WTC11 (cell line): ENCODE results near the gene PVALB. TPM values are rescaled to one million over a fixed set of nuclear protein-coding genes. Genes with fewer than 3 reads are reported as not detected.
A peak's percentile ranks its signal among the peaks of the same experiment; 100 is the strongest.

ENCODE experiments used
- ATAC-seq: fragments of 200-7000 bp; cut with Tn5 transposase; 2 replicates; pipeline ENCODE4 v1.10.0; 2021; ENCODE audit warnings: mild to moderate bottlenecking, moderate library complexity
- CTCF ChIA-PET: fragments of 300-600 bp; sonication (Branson Sonifier 250); formaldehyde crosslinking; loops from one replicate; lab custom pipeline; 2021; ENCODE audit warnings: antibody characterized with exemption; lab: Charles Lee
- POLR2A ChIA-PET: fragments of 350-600 bp; sonication (Branson Sonifier 250); formaldehyde crosslinking; loops from one replicate; lab custom pipeline; 2021; ENCODE audit warnings: antibody characterized with exemption; lab: Charles Lee
- DNase-seq: peaks from one replicate; pipeline ENCODE4 v3.0.0; 2021; ENCODE audit warnings: low spot score
- H3K27ac Mint-ChIP-seq: 2 replicates; pipeline ENCODE4 v1.8.0; 2021; ENCODE audit warnings: mixed read lengths
- H3K27me3 Mint-ChIP-seq: 2 replicates; pipeline ENCODE4 v1.8.0; 2021; ENCODE audit warnings: low read depth, mild to moderate bottlenecking, moderate library complexity, mixed read lengths
- H3K36me3 Mint-ChIP-seq: 2 replicates; pipeline ENCODE4 v1.8.0; 2021; ENCODE audit warnings: mixed read lengths
- H3K4me1 Mint-ChIP-seq: 2 replicates; pipeline ENCODE4 v1.8.0; 2022; ENCODE audit warnings: mixed read lengths
- H3K4me3 Mint-ChIP-seq: 2 replicates; pipeline ENCODE4 v1.8.0; 2021; ENCODE audit warnings: mild to moderate bottlenecking, moderate library complexity, mixed read lengths
- H3K9me3 Mint-ChIP-seq: 2 replicates; pipeline ENCODE4 v1.8.0; 2021; ENCODE audit warnings: mixed read lengths
- ATF6 ChIP-seq: sonication (generic); formaldehyde crosslinking; IDR thresholded peaks from 2 replicates; pipeline ENCODE4 v1.8.1; 2023; ENCODE audit warnings: mild to moderate bottlenecking, missing genetic modification reagents
- CTCF ChIP-seq: fragments of 200-600 bp; IDR thresholded peaks from 2 replicates; pipeline ENCODE4 v1.8.0; 2022; ENCODE audit warnings: antibody characterized with exemption
- EMX1 ChIP-seq: fragments of 250-450 bp; sonication (Bioruptor Pico); IDR thresholded peaks from 2 replicates; pipeline ENCODE4 v1.8.0; 2021; ENCODE audit warnings: mild to moderate bottlenecking
- ESRRA ChIP-seq: sonication (generic); formaldehyde crosslinking; IDR thresholded peaks from 2 replicates; pipeline ENCODE4 v1.8.1; 2022; ENCODE audit warnings: mild to moderate bottlenecking, missing genetic modification reagents, borderline replicate concordance
- FOXJ3 ChIP-seq: sonication (generic); formaldehyde crosslinking; IDR thresholded peaks from 2 replicates; pipeline ENCODE4 v1.9.0; 2021; ENCODE audit warnings: missing genetic modification reagents, mild to moderate bottlenecking, borderline replicate concordance
- FOXP4 ChIP-seq: sonication (generic); formaldehyde crosslinking; IDR thresholded peaks from 2 replicates; pipeline ENCODE4 v1.8.0; 2022; ENCODE audit warnings: mild to moderate bottlenecking, missing genetic modification reagents
- MLX ChIP-seq: sonication (generic); formaldehyde crosslinking; IDR thresholded peaks from 2 replicates; pipeline ENCODE4 v1.8.1; 2023; ENCODE audit warnings: mild to moderate bottlenecking, missing genetic modification reagents, moderate library complexity
- NR2C2 ChIP-seq: sonication (generic); formaldehyde crosslinking; IDR thresholded peaks from 2 replicates; pipeline ENCODE4 v1.8.0; 2022; ENCODE audit warnings: mild to moderate bottlenecking, missing genetic modification reagents
- ZBTB43 ChIP-seq: sonication (generic); formaldehyde crosslinking; IDR thresholded peaks from 2 replicates; pipeline ENCODE4 v1.8.1; 2023; ENCODE audit warnings: mild to moderate bottlenecking, missing genetic modification reagents
- ZNF219 ChIP-seq: sonication (generic); formaldehyde crosslinking; IDR thresholded peaks from 2 replicates; pipeline ENCODE4 v1.8.0; 2023; ENCODE audit warnings: missing genetic modification reagents, mild to moderate bottlenecking, borderline replicate concordance
- ZNF232 ChIP-seq: sonication (generic); formaldehyde crosslinking; IDR thresholded peaks from 2 replicates; pipeline ENCODE4 v1.8.0; 2022; ENCODE audit warnings: mild to moderate bottlenecking, missing genetic modification reagents
- ZNF317 ChIP-seq: sonication (generic); formaldehyde crosslinking; IDR thresholded peaks from 2 replicates; pipeline ENCODE4 v1.8.1; 2023; ENCODE audit warnings: low read depth, mild to moderate bottlenecking, moderate library complexity, missing genetic modification reagents, borderline replicate concordance
- ZNF396 ChIP-seq: fragments of 250-450 bp; sonication (Bioruptor Pico); IDR thresholded peaks from 2 replicates; pipeline ENCODE4 v1.8.0; 2021; ENCODE audit warnings: mild to moderate bottlenecking, moderate library complexity, borderline replicate concordance
- total RNA-seq: library from RNA; stranded (reverse); gene quantifications from 3 replicates; pipeline ENCODE4 v1.2.3, GENCODE V29; 2021

The PVALB gene
- total RNA-seq, 1 experiment from 2014 or later: 2.7 TPM

GRCh38 chr22:36760786-36761185 is 56.0 kb downstream of the PVALB start (continued):
- no peak for TF ChIP-seq ZBTB43 (CRISPR knock-in tag)
- TF ChIP-seq FOXJ3 (CRISPR knock-in tag): no peak
- TF ChIP-seq, all 79 proteins: peak for 0

- TF ChIP-seq ESRRA: no peak
- TF ChIP-seq ZNF219 (CRISPR knock-in tag): no peak
- TF ChIP-seq ZNF317 (CRISPR knock-in tag): no peak
- TF ChIP-seq FOXJ3 (CRISPR knock-in tag): no peak
- no peak for TF ChIP-seq EMX1
- TF ChIP-seq MLX (CRISPR knock-in tag): no peak
- POLR2A ChIA-PET: no interaction called here
- no peak for ATAC-seq
- H3K4me3 Mint-ChIP-seq: no peak overlapping the region
- H3K9me3 Mint-ChIP-seq: no peaks in the 10 kb centered on the region
- CTCF ChIA-PET: interaction anchor here (1.1 to 1.5 kb wide), 2 partner anchors 96 to 190 kb away, joined by 3 to 5 read pairs; no protein-coding TSS in a partner anchor
- H3K27ac Mint-ChIP-seq: no peak overlapping the region
- H3K27me3 Mint-ChIP-seq: no peaks in the 10 kb centered on the region
- peaks cover 14% of the 10 kb centered on the region for H3K36me3 Mint-ChIP-seq
- no peaks in the 10 kb centered on the region for H3K4me1 Mint-ChIP-seq
- DNase-seq: no peak
These were observed 57.2 kb downstream of the PVALB start for GRCh38 chr22:36759481-36760159.

- ChIA-PET CTCF (interaction anchor here (1.0 to 3.8 kb wide), 4 partner anchors 14 to 173 kb away, joined by 3 to 58 read pairs (median 15); partner anchors contain the start of gene IFT27), POLR2A (no interaction called here)
- Mint-ChIP-seq H3K9me3 (no peaks in the 10 kb centered on the region), H3K4me3 (no peak overlapping the region), H3K4me1 (no peaks in the 10 kb centered on the region), H3K27ac (no peak overlapping the region), H3K27me3 (peaks cover 3% of the 10 kb centered on the region; the same call in 1 of the 2 replicates), H3K36me3 (peaks cover 14% of the 10 kb centered on the region)
- ATAC-seq (no peak), DNase-seq (no peak)
- TF ChIP-seq NR2C2 (CRISPR knock-in tag) (no peak), ZNF396 (CRISPR knock-in tag) (no peak), ATF6 (CRISPR knock-in tag) (no peak)
These were observed 58.0 kb downstream of the PVALB start for GRCh38 chr22:36758792-36759271.

- TF ChIP-seq ZNF232 (CRISPR knock-in tag) (no peak), FOXP4 (no peak), CTCF (peak; percentile 88)
- DNase-seq (peak; percentile 93), ATAC-seq (peak; percentile 92)
- no peaks in the 10 kb centered on the region for H3K4me1 Mint-ChIP-seq
- POLR2A ChIA-PET: no interaction called here
- peaks cover 12% of the 10 kb centered on the region for H3K27me3 Mint-ChIP-seq
- H3K36me3 Mint-ChIP-seq: peaks cover 6% of the 10 kb centered on the region
- H3K27ac Mint-ChIP-seq: no peak overlapping the region
- CTCF ChIA-PET: interaction anchor here (0.6 to 3.8 kb wide), 46 partner anchors 8 to 264 kb away, joined by 3 to 58 read pairs (median 4); partner anchors contain the start of genes CACNG2, EIF3D and IFT27
- H3K9me3 Mint-ChIP-seq: no peaks in the 10 kb centered on the region
- no peak overlapping the region for H3K4me3 Mint-ChIP-seq
These were observed 59.1 kb downstream of the PVALB start for GRCh38 chr22:36757668-36758211.
